Tibial nerve (tissue), 4 donors: ENCODE measurements around the gene CSNK1E. TPM values are rescaled to one million over a fixed set of nuclear protein-coding genes. Genes with fewer than 3 reads are reported as not detected.
A peak's percentile ranks its signal among the peaks of the same experiment; 100 is the strongest.

ENCODE experiments used
- DNase-seq, 2 donors: peaks; one replicate each; pipeline ENCODE4 v3.0.0-alpha.2; 2019; ENCODE audit warnings: low spot score in 2 of 2
- H3K27ac ChIP-seq, 4 donors: fragments of 200-600 bp; sonication (generic) in 3 of 4; one replicate each; pipeline ENCODE4 v1.5.1; 2017 to 2019; ENCODE audit warnings: mild to moderate bottlenecking in 1 of 4
- H3K27me3 ChIP-seq, 2 donors: fragments of 200-600 bp; sonication (generic) in 1 of 2; one replicate each; pipeline versions ENCODE4 v1.5.1 to v1.6.0; 2017 to 2019
- H3K36me3 ChIP-seq, 3 donors: fragments of 200-600 bp; sonication (generic); one replicate each; pipeline ENCODE4 v1.5.1; 2018 to 2019
- H3K4me1 ChIP-seq, 4 donors: fragments of 200-600 bp; sonication (generic) in 3 of 4; one replicate each; pipeline ENCODE4 v1.5.1; 2017 to 2019
- H3K4me3 ChIP-seq, 4 donors: fragments of 200-600 bp; sonication (generic) in 3 of 4; one replicate each; pipeline ENCODE4 v1.5.1; 2017 to 2019; ENCODE audit warnings: mild to moderate bottlenecking in 1 of 4, moderate library complexity in 1 of 4
- H3K9me3 ChIP-seq, 4 donors: fragments of 200-600 bp; sonication (generic) in 3 of 4; one replicate each; pipeline ENCODE4 v1.5.1; 2017 to 2019
- CTCF ChIP-seq, 5 experiments: fragments of 200-600 bp in 3 of 5; fragments of 450-650 bp in 2 of 5; sonication (generic) in 3 of 5; IDR thresholded peaks; one replicate each; pipeline ENCODE4 v1.5.1; 2016 to 2019; ENCODE audit warnings: antibody characterized with exemption in 5 of 5, mild to moderate bottlenecking in 3 of 5, moderate library complexity in 2 of 5
- EP300 ChIP-seq, 2 donors: sonication (generic); formaldehyde crosslinking; IDR thresholded peaks; one replicate each; pipeline ENCODE4 v1.6.1; 2017; ENCODE audit warnings: antibody characterized with exemption in 2 of 2, mild to moderate bottlenecking in 1 of 2
- POLR2A ChIP-seq, 2 donors: fragments of 450-650 bp; IDR thresholded peaks; one replicate each; pipeline ENCODE4 v1.6.1; 2017; ENCODE audit warnings: antibody characterized with exemption in 2 of 2, mild to moderate bottlenecking in 2 of 2, moderate library complexity in 2 of 2
- WGBS, 2 donors: methylation state at CpG; one replicate each; pipeline ENCODE4 v1.1.5; 2018; 5-methylcytosine and 5-hydroxymethylcytosine counted together
- total RNA-seq, 4 donors: library from RNA; depleted of rRNA; stranded (reverse); fragments of >200 nt; gene quantifications; one replicate each; pipeline ENCODE4 v1.1.0, GENCODE V29; 2016

CSNK1E gene
- total RNA-seq, 4 donors from 2014 or later: 122 to 235 (median 164) TPM

GRCh38 chr22:38286915-38287669 is 30.1 kb downstream of the CSNK1E start:
- Histone ChIP-seq H3K4me3 (no peak overlapping the region), H3K27ac (peak overlapping the region in 2 of 4 donors; percentile 18 to 40), H3K9me3 (no peaks in the 10 kb centered on the region), H3K27me3 (no peaks in the 10 kb centered on the region), H3K36me3 (peaks cover 0 to 45% (median 0%) of the 10 kb centered on the region in 3 donors), H3K4me1 (peaks cover 0 to 29% (median 12%) of the 10 kb centered on the region in 4 donors)
- WGBS, 2 donors: 52 to 69% methylated on average over 11 of the region's 11 CpGs
- TF ChIP-seq EP300 (IDR thresholded peaks at IDR 0.05) (no peak), CTCF (IDR thresholded peaks at IDR 0.05) (no peak), POLR2A (IDR thresholded peaks at IDR 0.05) (no peak)
- DNase-seq: no peak

GRCh38 chr22:38285018-38285417 is 32.2 kb downstream of the CSNK1E start:
- H3K9me3 ChIP-seq: no peaks in the 10 kb centered on the region
- peaks cover 0 to 26% (median 12%) of the 10 kb centered on the region in 4 donors for H3K4me1 ChIP-seq
- no peak for TF ChIP-seq CTCF (IDR thresholded peaks at IDR 0.05)
- H3K36me3 ChIP-seq: peaks cover 0 to 27% (median 0%) of the 10 kb centered on the region in 3 donors
- 77 to 81% methylated on average over 8 of the region's 8 CpGs for WGBS, 2 donors
- no peak overlapping the region for H3K4me3 ChIP-seq
- no peak for DNase-seq
- no peaks in the 10 kb centered on the region for H3K27me3 ChIP-seq
- peak overlapping the region in 3 of 4 donors; percentile 43 to 80 (median 79) for H3K27ac ChIP-seq

DNA sequence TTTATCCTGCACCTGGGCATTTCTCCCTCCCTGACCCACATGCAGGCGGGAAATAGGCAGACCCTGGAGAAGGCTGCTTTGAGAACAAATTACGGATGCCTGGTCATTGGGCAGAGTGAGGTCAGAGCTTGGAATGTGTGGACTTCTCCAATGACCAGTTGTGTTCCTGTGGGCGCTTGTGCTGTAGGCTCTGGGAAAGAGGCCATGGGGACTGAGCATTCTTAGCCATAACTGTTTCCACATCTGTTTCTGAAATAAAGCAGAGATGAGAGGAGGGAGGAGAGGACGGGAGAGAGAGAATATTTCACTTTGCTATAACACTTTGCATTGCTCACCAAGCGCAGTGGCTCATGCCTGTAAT is 33.2 kb downstream of the CSNK1E start:
- H3K27ac ChIP-seq: peak overlapping the region; percentile 17 to 80 (median 66)
- WGBS, 2 donors: 22 to 35% methylated on average over 5 of the region's 5 CpGs
- H3K27me3 ChIP-seq: no peaks in the 10 kb centered on the region
- DNase-seq: peak in 1 of 2 donors; percentile 54
- peaks cover 0 to 17% (median 0%) of the 10 kb centered on the region in 3 donors for H3K36me3 ChIP-seq
- peaks cover 0 to 26% (median 12%) of the 10 kb centered on the region in 4 donors for H3K4me1 ChIP-seq
- no peak overlapping the region for H3K4me3 ChIP-seq
- TF ChIP-seq CTCF (IDR thresholded peaks at IDR 0.05): no peak
- peak; percentile 19 to 41 for TF ChIP-seq EP300 (IDR thresholded peaks at IDR 0.05)
- H3K9me3 ChIP-seq: no peaks in the 10 kb centered on the region

GRCh38 chr22:38282397-38282796 is 34.8 kb downstream of the CSNK1E start:
- Histone ChIP-seq H3K4me3 (no peak overlapping the region), H3K36me3 (peaks cover 0 to 3% (median 0%) of the 10 kb centered on the region in 3 donors), H3K27ac (peak overlapping the region in 1 of 4 donors; percentile 79), H3K4me1 (peaks cover 0 to 26% (median 12%) of the 10 kb centered on the region in 4 donors), H3K27me3 (no peaks in the 10 kb centered on the region), H3K9me3 (no peaks in the 10 kb centered on the region)
- WGBS, 2 donors: 87 to 89% methylated on average over 9 of the region's 9 CpGs
- TF ChIP-seq POLR2A (IDR thresholded peaks at IDR 0.05) (no peak), CTCF (IDR thresholded peaks at IDR 0.05) (no peak), EP300 (IDR thresholded peaks at IDR 0.05) (no peak)
- no peak for DNase-seq

DNA sequence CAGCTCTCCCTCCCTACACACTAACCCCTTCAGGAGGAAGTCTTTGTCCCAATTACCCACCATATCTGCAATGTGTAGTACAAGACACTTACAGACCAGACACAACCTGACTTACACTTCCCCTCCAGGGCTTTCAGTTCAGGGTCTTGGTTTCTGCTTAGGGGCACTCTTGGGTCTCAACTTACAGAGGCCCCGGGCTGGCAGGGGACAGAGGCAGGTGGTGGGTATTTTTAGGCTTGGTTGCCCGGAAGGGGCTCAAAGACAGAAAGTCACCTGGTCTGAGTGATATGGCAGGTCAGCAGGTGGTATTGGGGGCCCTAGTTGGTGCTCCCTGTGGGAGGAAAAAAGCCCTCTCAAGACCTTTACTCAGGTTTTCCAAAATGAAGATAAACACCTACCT is 41.1 kb downstream of the CSNK1E start:
- H3K4me1 ChIP-seq: peaks cover 0 to 26% (median 10%) of the 10 kb centered on the region in 4 donors
- no peak for DNase-seq
- H3K9me3 ChIP-seq: no peaks in the 10 kb centered on the region
- TF ChIP-seq EP300 (IDR thresholded peaks at IDR 0.05): no peak
- no peak for TF ChIP-seq CTCF (IDR thresholded peaks at IDR 0.05)
- H3K27ac ChIP-seq: no peak overlapping the region
- H3K27me3 ChIP-seq: no peaks in the 10 kb centered on the region
- H3K4me3 ChIP-seq: no peak overlapping the region
- WGBS, 2 donors: 55 to 75% methylated on average over 2 of the region's 2 CpGs
- no peaks in the 10 kb centered on the region for H3K36me3 ChIP-seq
